H1 (cell line): Measurements from ENCODE around the gene ARHGDIG. TPM values are rescaled to one million over a fixed set of nuclear protein-coding genes. Genes with fewer than 3 reads are reported as not detected.

ENCODE experiments used
- BCL11A ChIP-seq, 2 experiments: IDR thresholded peaks; one replicate each; pipeline ENCODE4 v1.6.1; 2011; ENCODE audit warnings: low read depth in 2 of 2, low read length in 2 of 2, mild to moderate bottlenecking in 2 of 2
- GTF2F1 ChIP-seq: IDR thresholded peaks from 2 replicates; pipeline ENCODE4 v1.6.1; 2012; ENCODE audit warnings: low read depth, low read length, improper control_type of control experiment, borderline replicate concordance
- MAFK ChIP-seq: IDR thresholded peaks from 2 replicates; pipeline ENCODE4 v1.6.1; 2012; ENCODE audit warnings: low read depth, mild to moderate bottlenecking, improper control_type of control experiment, low read length
- RAD21 ChIP-seq, 2 experiments: IDR thresholded peaks in 1 of 2; conservative IDR thresholded peaks in 1 of 2; 2 replicates each; pipeline ENCODE4 v1.6.1; 2011; ENCODE audit warnings: low read depth in 2 of 2, low read length in 2 of 2, improper control_type of control experiment in 1 of 2, inconsistent platforms in 1 of 2, mild to moderate bottlenecking in 1 of 2, moderate library complexity in 1 of 2
- SIX5 ChIP-seq: IDR thresholded peaks from 2 replicates; pipeline ENCODE4 v1.6.1; 2011; ENCODE audit warnings: mild to moderate bottlenecking, low read depth, low read length
- polyA plus RNA-seq, 7 experiments: library from polyadenylated mRNA; depleted of rRNA in 3 of 7; stranded (reverse) in 5 of 7; unstranded in 2 of 7; fragments of >200 nt in 5 of 7; fragments of 200-250 nt in 2 of 7; gene quantifications; 1 replicate in 5 of 7; 2 replicates in 1 of 7; 4 replicates in 1 of 7; pipeline versions ENCODE4 v1.2.1 to v1.2.3, GENCODE V29; 2011 to 2013; ENCODE audit warnings: missing spikeins in 2 of 7, mixed read lengths in 2 of 7
- total RNA-seq: library from RNA; stranded (reverse); fragmentation: NEBNext Ultra II Directional; extraction: Animal tissue kit (Norgen Biotek cat#: 25700); gene quantifications from 2 replicates; pipeline ENCODE4 v1.2.1, GENCODE V29; 2021
- TF ChIP-seq, protein P1 (sequence below): fragments of 300-600 bp; sonication (generic); IDR thresholded peaks from 2 replicates; pipeline ENCODE4 v1.7.1; 2012; ENCODE audit warnings: low read length, moderate library complexity, mild to moderate bottlenecking, inconsistent platforms; ENCODE audit not compliant: insufficient replicate concordance
- TF ChIP-seq, protein P2 (sequence below): IDR thresholded peaks from 2 replicates; pipeline ENCODE4 v1.6.1; 2011; ENCODE audit warnings: low read length, improper control_type of control experiment
- TF ChIP-seq, protein P3 (sequence below): IDR thresholded peaks from 2 replicates; pipeline ENCODE4 v1.6.1; 2012; ENCODE audit warnings: low read length, inconsistent platforms

Gene ARHGDIG
- total and polyA plus RNA-seq, 2 of the 8 experiments (the other 6 are each of a cell fraction or from before 2014, with no cell fraction given), result 1.2 to 2.9 TPM

DNA sequence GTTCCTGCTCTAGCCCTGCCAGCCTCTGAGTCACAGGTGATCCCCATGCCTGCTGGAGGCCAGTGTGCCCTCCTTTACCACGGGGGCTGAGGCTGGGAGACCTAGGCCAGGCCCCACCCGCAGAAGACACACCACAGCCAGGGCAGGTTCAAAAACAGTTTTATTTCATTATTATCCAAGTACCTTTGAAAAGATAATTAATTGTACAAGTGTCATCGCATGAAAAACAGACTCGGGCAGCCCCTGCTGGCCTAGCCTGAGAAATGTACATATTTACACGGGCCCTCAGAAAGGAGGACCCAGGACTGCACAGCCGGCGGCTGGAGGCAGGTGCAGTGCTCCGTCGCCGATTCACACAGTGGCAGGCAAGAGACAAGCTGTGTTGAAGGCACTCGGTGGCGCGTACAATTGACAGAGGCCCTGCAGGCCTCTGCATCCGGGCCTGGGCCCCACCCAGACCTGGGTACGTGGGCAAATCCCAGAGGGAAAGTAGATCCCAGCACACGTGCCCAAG lies 7.0 kb downstream of the ARHGDIG start (continued):
- TF ChIP-seq, protein P1, sequence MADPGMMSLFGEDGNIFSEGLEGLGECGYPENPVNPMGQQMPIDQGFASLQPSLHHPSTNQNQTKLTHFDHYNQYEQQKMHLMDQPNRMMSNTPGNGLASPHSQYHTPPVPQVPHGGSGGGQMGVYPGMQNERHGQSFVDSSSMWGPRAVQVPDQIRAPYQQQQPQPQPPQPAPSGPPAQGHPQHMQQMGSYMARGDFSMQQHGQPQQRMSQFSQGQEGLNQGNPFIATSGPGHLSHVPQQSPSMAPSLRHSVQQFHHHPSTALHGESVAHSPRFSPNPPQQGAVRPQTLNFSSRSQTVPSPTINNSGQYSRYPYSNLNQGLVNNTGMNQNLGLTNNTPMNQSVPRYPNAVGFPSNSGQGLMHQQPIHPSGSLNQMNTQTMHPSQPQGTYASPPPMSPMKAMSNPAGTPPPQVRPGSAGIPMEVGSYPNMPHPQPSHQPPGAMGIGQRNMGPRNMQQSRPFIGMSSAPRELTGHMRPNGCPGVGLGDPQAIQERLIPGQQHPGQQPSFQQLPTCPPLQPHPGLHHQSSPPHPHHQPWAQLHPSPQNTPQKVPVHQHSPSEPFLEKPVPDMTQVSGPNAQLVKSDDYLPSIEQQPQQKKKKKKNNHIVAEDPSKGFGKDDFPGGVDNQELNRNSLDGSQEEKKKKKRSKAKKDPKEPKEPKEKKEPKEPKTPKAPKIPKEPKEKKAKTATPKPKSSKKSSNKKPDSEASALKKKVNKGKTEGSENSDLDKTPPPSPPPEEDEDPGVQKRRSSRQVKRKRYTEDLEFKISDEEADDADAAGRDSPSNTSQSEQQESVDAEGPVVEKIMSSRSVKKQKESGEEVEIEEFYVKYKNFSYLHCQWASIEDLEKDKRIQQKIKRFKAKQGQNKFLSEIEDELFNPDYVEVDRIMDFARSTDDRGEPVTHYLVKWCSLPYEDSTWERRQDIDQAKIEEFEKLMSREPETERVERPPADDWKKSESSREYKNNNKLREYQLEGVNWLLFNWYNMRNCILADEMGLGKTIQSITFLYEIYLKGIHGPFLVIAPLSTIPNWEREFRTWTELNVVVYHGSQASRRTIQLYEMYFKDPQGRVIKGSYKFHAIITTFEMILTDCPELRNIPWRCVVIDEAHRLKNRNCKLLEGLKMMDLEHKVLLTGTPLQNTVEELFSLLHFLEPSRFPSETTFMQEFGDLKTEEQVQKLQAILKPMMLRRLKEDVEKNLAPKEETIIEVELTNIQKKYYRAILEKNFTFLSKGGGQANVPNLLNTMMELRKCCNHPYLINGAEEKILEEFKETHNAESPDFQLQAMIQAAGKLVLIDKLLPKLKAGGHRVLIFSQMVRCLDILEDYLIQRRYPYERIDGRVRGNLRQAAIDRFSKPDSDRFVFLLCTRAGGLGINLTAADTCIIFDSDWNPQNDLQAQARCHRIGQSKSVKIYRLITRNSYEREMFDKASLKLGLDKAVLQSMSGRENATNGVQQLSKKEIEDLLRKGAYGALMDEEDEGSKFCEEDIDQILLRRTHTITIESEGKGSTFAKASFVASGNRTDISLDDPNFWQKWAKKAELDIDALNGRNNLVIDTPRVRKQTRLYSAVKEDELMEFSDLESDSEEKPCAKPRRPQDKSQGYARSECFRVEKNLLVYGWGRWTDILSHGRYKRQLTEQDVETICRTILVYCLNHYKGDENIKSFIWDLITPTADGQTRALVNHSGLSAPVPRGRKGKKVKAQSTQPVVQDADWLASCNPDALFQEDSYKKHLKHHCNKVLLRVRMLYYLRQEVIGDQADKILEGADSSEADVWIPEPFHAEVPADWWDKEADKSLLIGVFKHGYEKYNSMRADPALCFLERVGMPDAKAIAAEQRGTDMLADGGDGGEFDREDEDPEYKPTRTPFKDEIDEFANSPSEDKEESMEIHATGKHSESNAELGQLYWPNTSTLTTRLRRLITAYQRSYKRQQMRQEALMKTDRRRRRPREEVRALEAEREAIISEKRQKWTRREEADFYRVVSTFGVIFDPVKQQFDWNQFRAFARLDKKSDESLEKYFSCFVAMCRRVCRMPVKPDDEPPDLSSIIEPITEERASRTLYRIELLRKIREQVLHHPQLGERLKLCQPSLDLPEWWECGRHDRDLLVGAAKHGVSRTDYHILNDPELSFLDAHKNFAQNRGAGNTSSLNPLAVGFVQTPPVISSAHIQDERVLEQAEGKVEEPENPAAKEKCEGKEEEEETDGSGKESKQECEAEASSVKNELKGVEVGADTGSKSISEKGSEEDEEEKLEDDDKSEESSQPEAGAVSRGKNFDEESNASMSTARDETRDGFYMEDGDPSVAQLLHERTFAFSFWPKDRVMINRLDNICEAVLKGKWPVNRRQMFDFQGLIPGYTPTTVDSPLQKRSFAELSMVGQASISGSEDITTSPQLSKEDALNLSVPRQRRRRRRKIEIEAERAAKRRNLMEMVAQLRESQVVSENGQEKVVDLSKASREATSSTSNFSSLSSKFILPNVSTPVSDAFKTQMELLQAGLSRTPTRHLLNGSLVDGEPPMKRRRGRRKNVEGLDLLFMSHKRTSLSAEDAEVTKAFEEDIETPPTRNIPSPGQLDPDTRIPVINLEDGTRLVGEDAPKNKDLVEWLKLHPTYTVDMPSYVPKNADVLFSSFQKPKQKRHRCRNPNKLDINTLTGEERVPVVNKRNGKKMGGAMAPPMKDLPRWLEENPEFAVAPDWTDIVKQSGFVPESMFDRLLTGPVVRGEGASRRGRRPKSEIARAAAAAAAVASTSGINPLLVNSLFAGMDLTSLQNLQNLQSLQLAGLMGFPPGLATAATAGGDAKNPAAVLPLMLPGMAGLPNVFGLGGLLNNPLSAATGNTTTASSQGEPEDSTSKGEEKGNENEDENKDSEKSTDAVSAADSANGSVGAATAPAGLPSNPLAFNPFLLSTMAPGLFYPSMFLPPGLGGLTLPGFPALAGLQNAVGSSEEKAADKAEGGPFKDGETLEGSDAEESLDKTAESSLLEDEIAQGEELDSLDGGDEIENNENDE, result no peak
- TF ChIP-seq SIX5 (no peak), RAD21 (IDR thresholded peaks at IDR 0.05 in 1 of 2, conservative IDR thresholded peaks at IDR 0.05 in 1 of 2; ENCODE audit: low read depth in 2 of 2, low read length in 2 of 2) (no peak), GTF2F1 (no peak), MAFK (no peak), BCL11A (IDR thresholded peaks at IDR 0.05; ENCODE audit: low read depth in 2 of 2, low read length in 2 of 2) (no peak)
- TF ChIP-seq, protein P2, sequence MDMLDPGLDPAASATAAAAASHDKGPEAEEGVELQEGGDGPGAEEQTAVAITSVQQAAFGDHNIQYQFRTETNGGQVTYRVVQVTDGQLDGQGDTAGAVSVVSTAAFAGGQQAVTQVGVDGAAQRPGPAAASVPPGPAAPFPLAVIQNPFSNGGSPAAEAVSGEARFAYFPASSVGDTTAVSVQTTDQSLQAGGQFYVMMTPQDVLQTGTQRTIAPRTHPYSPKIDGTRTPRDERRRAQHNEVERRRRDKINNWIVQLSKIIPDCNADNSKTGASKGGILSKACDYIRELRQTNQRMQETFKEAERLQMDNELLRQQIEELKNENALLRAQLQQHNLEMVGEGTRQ, result no peak
- TF ChIP-seq, protein P3, sequence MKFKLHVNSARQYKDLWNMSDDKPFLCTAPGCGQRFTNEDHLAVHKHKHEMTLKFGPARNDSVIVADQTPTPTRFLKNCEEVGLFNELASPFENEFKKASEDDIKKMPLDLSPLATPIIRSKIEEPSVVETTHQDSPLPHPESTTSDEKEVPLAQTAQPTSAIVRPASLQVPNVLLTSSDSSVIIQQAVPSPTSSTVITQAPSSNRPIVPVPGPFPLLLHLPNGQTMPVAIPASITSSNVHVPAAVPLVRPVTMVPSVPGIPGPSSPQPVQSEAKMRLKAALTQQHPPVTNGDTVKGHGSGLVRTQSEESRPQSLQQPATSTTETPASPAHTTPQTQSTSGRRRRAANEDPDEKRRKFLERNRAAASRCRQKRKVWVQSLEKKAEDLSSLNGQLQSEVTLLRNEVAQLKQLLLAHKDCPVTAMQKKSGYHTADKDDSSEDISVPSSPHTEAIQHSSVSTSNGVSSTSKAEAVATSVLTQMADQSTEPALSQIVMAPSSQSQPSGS, result no peak
